HUDEP-2 (cell line): ENCODE measurements around the gene SPTLC3.

ENCODE experiments used
- DNase-seq, 76 experiments: peaks; one replicate each; lab custom pipeline; 2025; ENCODE audit not compliant: unreplicated experiment in 76 of 76; lab: John Stamatoyannopoulos, UW

SPTLC3 gene

DNA sequence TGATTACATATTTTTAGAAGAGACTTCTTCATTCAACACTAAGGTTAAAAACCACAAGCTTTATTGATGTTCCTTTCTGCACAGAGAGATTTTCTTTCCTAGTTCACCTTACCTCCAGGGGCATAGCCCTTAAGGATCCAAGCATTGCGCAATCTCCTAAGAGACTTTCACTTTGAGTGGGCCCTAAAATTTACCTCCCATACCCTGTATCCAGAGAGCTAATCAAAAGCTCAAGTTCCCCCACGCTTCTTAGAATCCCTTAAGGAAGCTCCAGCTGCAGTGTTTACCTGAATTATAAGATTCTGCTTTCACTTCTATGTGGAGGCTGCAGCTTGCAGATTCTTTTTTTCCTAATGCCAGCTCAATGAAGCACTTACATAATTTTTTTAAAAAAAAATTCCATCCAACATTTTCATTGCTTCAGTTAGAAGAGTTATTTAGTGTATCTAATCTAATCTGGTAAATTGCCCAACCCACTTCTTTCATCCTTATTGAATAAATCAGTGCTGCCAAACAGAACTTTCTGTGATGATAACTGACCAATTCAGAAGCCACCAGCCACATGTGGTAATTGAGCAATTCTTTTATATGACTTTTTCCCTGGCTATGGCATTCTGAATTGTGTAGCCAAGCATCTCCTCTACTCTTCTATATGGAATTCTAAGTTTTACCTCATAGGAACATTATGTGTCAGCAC is 24.6 kb upstream of the SPTLC3 start:
- DNase-seq = no peak

DNA sequence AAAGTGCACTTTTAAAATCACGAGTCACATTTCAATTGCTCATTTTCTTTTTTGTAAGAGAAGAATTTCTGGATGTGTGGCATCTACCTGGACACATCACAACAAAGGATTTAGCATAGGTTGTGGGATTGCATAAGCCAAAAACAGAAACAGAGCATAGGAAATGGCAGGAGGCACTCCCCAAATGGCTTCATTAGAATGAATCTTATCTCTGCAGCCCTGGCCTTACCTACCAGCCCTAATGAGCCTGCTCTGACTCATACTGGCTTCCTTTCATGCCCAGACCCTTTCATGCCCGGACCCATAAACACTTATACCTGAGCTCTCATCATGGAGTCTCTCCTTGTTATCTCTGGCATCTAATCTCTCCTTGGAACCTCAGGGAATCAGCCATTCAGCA is 23.9 kb upstream of the SPTLC3 start:
- DNase-seq = no peak

DNA sequence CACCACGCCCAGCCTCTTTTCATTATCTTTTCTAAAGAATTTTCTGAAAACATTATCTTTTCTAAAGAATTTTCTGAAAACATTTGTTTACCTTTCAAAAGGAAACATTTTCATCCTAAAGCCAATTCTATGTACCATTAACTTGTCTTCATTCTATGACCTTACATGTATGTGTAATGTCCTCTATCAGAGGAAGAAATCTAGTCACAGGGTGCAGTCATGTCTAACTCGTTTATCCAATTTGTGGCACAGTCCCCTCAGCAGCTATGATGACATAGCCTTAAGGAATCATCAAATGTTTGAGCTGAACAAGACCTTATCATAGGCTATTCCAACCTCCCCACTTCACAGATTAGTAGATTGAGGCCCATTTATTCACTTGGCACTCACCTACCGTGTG is 21.5 kb upstream of the SPTLC3 start:
- DNase-seq = no peak

DNA sequence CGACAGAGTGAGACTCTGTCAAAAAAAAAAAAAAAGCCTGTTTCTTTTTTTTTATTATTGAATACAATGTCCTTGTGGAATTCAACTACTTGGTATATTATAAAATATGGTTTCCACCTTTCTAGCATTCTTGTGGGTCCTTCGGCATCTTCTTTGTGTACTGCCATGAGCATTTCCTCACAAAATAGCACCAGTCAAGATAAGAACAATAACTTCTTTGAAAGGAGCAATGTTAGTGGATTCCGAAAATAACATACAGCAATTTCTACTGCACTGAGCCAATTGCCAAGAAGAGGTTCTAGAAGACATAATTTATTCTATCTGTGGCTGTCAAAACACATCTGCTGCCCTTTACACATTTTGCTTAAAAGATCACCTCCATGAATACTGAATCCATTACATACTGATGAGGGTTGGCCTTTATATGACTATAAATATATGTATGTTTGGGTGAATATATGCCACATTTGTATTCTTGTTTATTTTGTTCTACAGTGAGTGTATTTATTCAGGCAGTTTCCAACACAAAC is 19.1 kb upstream of the SPTLC3 start:
- DNase-seq = no peak

DNA sequence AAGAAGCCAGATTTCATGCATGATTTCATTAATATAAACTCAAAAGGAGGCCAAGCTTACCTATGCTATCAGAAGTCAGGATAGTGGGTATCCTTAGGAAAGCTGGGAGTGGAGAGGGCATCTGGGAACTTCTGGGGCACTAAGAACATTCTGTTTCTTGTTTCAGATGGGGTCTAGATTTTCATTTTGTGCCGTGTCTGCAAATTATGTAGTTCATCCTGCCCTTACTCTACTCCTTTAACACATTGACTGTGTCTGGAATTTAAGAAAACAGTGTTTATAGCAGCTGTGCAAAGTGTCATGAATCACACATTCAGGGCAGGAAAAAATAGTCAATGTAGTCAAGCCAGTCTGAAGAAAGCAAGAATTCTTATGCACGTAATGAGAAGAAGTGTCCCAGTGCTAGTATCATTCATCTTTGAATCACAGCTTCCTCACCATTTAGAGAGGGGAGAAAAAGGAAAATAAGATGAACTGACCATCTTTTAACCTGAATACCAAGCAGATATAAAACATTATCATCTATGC is 11.6 kb upstream of the SPTLC3 start:
- DNase-seq = no peak

DNA sequence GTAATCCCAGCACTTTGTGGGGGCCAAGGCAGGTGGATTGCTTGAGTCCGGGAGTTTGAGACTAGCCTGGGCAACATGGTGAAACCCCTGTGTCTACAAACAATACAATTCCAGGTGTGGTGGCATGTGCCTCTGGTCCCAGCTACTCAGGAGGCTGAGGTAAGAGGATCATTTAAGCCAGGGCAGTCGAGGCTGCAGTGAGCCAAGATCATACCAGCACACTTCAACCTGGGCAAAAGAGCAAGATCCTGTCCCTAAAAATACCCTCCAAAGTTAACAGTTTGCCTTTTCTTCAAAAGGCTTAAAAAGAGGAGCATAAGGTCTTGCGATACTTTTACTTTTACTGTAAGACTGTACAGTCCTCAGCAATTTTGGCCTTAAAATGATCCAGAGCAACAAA is 10.7 kb upstream of the SPTLC3 start:
- DNase-seq = no peak

DNA sequence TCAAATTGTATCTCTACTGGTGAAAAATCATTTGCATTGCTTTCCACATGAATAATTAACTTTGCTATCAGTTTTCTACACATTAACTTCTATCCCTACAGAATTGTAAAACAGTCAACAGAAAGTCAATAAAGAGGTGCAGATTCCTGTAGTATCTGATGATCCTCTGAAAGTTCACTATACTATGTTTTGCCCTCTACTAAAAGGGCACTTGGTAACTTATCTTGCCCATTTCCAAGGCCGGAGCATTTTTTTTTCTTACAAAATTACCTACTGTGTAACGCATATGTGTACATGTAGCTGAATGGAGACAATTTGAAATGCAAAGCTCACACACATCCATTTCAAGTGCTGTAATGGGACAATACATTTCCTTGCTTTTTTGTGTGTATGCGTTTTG is 9.6 kb upstream of the SPTLC3 start:
- no peak for DNase-seq

DNA sequence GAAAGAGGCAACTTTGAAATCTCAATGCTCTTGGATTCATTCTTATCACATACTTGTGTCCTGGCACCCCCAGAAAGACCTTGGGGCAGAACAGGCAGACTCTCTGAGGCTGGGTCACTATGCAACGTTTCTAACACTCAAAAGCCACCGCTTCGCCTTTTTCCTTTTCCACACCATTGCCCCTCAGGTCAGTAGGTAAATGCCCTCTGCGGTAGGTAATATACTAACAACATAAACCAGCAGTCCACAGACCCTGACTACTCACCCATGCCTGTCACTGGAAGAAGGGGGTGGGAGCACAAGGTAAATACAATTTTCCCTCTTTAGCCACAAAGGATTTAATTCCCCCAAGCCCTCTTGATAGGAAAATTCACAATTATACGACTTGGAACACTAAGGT is 6.5 kb upstream of the SPTLC3 start:
- no peak for DNase-seq

DNA sequence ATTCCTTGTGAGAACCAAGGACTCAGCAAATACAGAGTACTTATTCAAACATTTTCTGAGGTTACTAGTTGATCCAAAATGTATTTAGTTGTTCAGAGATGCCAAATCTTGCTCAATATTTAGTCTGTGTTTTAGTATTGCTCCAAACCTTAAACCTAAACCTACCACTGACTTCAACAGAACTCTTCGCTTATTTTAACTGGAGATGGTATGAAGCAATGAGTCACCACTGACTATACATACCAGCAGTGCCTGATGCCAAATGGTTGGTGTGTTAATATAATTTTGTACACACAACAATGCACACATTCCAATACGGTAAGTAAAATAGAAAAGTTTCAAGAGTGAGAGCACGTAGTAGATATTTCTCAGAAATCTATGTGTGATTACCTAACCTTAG is 1.9 kb upstream of the SPTLC3 start:
- DNase-seq = no peak

DNA sequence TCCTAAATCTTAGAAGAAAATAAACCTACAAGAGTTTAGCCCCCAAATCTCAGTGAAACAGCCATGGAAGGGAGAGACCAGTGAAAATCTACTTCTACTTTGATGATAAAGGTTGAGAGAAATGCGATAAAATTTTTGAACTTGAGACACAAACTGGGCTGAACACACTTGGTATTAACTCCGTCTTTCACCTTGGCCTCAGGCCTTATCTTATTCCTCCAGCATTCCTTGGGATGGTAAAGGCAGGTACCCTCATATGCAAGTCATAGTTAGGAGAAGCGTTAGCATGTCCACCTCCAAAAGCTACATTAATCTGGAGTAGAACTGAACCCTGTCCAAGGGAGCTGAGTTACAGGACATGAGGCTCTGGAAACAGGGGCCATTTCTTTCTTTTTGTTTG is 1.2 kb upstream of the SPTLC3 start:
- no peak for DNase-seq

DNA sequence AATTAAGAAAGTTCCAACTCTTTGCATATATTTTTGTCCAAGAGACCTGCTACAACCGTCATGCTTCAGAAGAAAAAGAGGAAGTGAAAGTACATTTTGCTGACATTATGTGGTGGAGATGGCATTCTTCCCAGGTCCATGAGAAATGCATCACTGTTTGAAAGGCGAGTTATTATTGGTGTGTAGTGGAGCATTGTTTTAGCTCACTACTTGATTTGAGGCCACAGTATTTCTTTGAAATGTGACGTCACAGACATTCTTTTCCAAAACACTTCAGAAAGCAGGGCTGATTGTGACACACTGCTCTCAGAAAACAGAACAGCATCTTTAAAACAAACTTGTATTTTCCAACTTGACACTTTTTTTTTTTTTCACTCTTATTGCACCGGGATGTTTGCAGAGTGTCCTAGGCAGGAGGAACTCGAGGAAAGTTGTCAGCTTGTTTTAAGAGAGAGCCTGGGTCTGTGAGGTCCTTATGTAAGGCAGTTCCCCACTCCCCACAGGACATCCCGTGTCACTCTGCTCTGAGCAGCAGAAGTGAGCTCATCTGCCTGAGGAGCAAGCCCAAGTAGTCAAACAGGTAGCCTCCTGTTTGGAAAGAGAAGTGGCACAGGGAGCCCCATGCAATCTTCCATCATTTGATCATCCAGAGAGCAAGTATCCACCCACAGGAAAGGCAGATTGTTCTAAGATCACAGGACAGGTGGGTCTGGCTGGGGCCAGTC is 1.1 kb downstream of the SPTLC3 start:
- peak in 15 of 76 experiments; percentile 2 to 38 (median 19) for DNase-seq

DNA sequence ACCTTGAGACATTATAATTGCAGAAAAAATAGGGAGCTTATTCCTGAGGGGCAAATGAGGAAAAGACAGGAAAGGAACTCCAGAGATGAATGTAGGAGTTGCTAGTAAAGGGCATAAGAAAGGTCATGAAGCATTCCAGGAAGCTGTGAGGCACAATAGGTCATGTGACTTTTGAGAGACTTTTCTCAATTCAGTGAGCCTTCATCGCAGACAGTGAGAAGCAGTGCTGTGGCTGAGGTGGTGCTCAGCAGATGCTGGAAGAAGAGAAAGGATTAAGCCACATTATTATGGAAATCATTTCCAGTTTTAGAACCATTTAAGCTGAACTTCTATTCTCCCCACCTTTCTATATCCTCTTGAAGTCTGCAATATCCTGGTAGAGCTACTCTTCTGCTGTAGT is 4.1 kb downstream of the SPTLC3 start:
- no peak for DNase-seq

DNA sequence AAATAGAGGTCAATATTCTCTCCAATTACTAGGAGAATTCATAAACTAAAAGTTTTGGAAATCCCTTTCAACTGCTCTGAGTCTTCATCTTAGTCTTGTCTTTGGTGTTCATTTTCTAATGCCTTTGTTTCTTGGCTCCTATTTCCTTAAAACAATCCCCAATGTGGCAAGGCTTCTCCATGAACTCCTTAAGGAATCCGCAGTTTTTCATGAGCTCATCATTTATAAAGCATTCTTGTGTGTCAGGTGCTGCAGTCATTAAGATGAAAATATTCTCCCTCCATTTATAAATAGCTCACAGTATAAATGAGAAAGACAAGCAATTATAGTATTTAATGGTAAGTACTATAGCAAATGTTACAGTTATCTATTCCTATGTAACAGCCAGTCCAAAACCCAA is 4.6 kb downstream of the SPTLC3 start:
- no peak for DNase-seq

DNA sequence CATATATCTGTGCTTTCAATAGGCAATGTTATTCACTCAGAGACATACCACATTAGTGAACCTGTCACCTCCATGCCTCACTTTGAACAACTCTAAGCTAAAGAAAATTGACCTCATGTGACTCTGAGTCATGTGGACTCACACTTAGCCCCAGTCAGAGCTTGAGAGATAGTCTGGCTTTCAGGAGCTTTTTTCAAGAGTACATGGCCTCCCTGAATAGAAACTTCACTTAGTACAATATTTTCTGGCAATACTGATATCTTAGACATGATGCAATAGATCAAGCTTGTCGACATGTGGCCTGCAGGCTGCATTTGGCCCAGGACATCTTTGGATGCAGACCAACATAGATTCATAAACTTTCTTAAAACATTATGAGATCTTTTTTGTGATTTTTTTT is 8.5 kb downstream of the SPTLC3 start:
- DNase-seq = no peak

DNA sequence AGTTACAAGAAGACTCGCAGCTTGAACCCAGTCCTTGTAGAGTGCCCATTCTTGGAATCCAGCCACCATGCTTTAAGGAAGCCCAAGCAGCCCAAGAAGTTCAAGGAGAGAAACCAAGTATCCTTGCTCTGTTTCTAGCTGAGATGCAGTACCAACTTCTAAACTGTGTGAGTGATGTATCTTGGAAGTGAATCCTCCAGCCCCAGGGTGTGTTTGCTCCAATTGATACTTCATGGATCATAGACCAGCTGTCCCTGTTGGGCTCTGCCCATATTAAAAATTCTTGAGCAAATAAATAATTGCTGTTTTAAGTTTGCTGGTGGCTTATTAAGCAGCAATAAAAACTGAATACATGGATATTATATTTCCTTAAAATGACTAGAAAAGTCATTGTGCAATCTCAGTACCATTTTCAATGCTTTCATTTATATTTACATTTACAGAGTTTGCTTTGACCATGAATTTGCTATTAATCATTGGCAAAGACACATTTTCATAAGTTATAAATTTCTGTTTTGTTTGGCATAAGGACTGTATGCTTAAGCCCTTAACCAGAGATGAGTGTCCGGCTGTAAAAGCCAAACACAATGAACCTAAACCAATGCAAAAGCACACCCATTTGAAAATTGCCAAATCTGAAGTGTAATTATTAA is 9.2 kb downstream of the SPTLC3 start:
- DNase-seq = no peak

DNA sequence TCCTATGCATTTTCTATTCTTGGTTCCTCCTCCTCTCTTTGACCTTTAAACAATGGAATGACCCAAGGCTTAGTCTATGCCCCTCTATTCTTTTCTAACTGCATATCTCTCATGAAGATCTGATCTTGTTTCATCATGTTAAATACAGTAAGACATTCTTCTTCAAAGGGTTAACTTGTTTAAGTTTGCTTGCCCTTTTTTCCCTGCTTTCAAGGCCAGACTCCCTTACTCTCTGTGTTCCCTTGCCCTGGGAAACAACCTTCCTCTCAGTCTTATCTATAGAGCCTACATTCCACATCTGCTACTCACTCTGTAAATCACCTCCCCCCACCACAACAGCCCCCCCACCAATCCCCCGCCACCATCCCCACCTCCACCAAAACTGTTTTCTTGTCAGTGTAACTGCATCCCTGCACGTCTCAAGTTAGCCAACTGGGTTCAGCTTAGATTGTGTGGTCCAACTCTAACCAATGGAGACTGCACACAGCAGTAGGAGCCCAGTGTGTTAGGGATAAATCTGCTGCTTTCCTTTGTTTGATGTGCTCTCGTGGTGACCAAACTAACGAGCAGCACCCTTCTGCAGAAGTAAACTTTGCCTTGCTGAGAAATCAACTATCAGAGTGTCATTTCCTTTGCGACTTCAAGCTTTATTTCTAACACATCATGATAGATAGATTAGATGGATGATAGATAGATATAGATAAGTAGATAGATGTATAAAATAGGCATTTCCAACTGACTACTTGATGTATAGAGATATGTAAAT is 12.6 kb downstream of the SPTLC3 start:
- no peak for DNase-seq

DNA sequence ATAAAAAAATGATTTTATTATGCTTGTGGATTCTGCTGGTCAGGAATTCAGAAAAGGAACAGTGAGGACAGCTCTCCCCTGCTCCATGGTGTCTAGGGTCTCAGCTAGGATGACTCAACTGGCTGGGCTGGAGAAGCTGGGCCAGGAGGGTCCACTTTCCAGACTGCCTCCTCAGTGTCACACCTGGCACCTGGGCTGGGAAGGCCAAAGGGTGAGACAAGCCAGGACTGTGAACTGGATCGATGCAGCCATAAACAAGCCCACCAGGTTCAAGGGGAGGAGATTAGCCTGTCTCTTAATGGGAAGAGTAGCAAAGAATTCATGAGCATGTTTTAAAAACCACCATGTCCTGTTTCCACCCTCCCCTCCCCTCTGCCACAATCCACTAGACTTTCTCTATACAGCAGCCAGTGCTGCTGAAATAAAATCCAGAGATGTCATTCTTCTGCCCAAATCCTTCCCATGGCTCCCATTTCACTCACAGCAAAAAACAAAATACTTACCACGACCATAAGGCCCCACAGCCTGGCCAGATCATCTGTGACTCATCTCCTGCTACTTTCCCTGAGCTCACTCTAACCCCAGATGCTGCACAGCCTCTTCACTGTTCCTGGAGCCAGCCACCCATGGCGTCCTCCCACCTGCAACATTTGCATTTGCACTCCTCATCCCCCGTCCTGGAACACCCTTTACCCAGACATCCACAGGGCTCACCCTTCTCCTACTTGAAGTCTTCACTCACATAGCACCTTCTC is 13.8 kb downstream of the SPTLC3 start:
- DNase-seq = no peak

DNA sequence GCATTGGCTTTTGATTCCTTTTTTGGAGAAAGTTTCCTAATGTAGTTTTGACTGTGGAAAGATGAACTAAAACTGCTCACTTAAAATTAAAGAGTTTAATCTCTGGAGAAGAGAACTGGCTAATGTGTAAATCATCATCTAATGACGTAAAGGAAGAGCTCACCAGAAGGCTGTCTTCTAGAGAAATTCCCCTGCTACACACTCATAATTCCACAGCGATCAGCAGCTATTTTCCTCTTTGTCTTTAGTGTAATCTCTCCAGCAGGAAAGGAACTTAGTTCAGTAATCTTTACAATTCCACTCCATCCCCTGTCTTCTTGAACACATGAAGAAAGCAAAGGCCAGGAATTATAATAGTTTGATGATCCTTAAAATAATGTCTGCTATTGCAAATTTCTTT is 15.8 kb downstream of the SPTLC3 start:
- no peak for DNase-seq

DNA sequence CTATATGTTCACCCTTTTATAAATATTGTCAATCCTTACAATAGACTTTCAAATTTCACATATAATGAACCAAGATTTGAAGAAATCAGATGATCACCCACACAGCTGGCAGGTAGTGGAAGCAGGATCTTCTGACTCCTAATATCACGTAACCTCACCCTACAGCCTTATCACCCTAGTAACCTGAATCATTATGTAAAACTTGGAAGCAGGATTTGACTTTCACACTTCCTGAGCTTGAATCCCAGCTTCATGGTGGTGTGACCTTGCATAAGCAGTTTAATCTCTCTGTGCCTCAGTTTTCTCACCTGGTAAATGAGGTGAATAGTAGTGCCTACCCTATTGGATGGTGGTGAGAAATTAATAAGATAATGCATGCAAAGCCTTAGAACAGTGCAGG is 16.4 kb downstream of the SPTLC3 start:
- DNase-seq = no peak

DNA sequence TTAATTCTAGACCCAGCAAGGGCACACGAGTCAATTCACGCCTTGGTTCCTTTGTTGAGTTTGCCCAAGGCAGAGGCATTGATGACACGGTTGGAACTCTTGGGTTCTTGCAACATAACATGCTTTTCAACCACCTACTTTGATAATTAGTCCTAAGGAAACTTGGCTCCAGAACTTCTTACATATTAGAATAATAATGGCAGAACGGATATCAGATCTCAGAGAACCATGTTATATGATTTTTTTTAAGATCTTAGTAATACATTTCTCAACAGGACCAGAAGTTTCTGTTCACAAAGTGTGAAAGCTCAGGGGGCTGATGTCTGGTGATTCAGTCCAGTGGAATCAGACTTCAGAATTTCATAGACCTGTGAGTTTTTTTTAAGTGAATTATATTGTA is 19.2 kb downstream of the SPTLC3 start:
- no peak for DNase-seq
